ENCODE measurements around the gene PRELID2.

- TF ChIP-seq CTCF (conservative IDR thresholded peaks at IDR 0.05), result no peak
- TF ChIP-seq ZFX (IDR thresholded peaks at IDR 0.05), result no peak
Observed at GRCh38 chr5:145826895-145827674, 8.1 kb downstream of the PRELID2 start.
